Stimulated activated CD8-positive, alpha-beta memory T cell treated with anti-CD3 and anti-CD28 coated beads, Interleukin-7, amount 100 ng/mL, for 1 hour (primary cell): ENCODE measurements around the gene RAX2.
A peak's percentile ranks its signal among the peaks of the same experiment; 100 is the strongest.

Experiments used
- DNase-seq, 2 donors: peaks; one replicate each; pipeline ENCODE4 v3.0.0-alpha.2; 2020; ENCODE audit warnings: low read depth in 2 of 2

Gene RAX2

GRCh38 chr19:3801412-3802096, 29.5 kb upstream of the RAX2 start:
- peak in 1 of 2 donors; percentile 27 for DNase-seq

DNA sequence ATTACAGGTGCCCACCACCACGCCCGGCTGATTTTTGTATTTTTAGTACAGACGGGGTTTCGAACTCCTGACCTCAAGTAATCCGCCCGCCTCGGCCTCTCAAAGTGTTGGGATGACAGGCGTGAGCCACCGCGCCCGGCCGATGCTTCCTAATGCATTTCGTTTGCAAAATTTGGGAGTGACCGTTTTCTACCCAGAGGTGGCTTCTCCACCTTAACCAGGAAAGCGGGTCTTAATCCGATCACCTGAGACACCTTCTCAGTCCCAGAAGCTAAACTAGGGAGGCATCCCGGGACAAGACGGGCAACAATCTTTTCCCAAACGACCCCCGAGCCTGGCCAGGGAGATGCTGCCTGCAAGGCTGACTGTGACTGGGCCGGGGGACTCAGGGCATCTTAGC, 29.0 kb upstream of the RAX2 start:
- DNase-seq = no peak

GRCh38 chr19:3798137-3798536, 26.1 kb upstream of the RAX2 start:
- DNase-seq = no peak

- DNase-seq = no peak
Observed at GRCh38 chr19:3796358-3796757, 24.3 kb upstream of the RAX2 start.

- no peak for DNase-seq
Observed at GRCh38 chr19:3793799-3794198, 21.8 kb upstream of the RAX2 start.

GRCh38 chr19:3792114-3792513, 20.1 kb upstream of the RAX2 start:
- no peak for DNase-seq

GRCh38 chr19:3790941-3791340, 18.9 kb upstream of the RAX2 start:
- no peak for DNase-seq

- DNase-seq = no peak
Observed at GRCh38 chr19:3790209-3790734, 18.2 kb upstream of the RAX2 start.

- DNase-seq = no peak
Observed at GRCh38 chr19:3788996-3789778, 17.2 kb upstream of the RAX2 start.

GRCh38 chr19:3785938-3786824, 14.2 kb upstream of the RAX2 start, which contains the start of gene MATK:
MATK (minus strand) TSS chr19:3786381; CDS start chr19:3785135, 1,246 bp downstream.
- DNase-seq = no peak

GRCh38 chr19:3785451-3785937, 13.5 kb upstream of the RAX2 start:
- DNase-seq = no peak

DNA sequence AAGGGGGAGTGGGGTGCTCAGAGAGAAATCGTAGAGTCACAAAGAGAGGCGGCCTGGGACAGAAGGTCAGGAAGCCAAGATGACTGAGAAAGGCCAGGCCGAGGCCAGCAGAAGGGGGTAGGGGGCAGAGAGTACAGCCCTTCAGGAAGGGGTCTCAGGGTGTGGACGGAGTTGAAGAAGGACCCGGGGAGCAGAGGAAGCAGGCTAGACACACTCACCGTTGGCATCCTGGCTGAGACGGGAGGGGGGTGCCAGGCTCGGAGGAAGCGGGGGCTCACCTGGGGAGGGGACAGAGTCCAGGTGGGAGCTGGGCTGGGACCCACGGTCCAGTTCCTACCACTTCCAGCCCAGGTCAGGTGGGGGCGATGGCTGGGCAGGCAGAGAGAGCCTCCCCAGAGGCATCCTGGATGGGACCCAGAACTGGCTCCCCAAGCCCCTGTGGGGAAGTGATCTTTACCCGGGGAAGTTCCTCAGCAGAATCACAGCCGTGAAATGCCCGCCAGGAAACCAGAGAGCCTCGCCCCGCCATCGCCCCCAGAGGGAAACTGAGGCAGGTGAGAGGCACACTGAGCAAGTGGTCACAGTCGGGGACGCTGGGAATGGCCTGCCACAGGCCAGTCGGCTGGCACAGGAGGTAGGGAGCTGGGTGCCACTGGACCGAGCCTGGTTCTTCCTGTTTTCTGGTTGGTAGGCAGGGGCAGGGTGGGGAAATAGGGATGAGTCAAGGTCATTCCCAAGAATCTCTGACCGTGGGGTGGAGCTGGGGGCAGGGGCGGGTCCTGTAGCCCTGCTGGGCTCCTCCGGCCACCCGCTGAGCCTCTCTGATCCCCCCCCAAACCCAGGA, 12.8 kb upstream of the RAX2 start:
- DNase-seq = no peak

- DNase-seq = no peak
Observed at GRCh38 chr19:3783660-3784584, 11.9 kb upstream of the RAX2 start.

DNA sequence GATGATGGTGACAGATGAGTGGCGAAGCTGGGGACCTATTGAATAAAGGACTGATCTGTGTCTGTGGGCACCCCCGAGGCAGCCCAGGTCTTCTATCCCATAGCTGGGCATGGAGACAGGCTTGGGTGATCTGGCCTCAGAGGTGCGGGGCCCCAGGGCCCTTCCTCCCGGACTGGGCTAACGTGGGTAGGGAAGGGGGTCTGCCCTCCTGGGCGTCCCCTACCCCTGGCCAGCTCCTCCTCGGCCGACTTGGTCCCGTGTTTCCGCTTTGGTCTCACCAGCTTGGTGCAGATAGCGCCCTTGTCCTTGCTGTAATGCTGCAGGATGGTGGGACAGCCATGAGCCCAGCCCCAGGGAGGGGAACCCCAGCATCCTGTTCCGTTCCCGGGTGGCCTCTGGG, 10.9 kb upstream of the RAX2 start:
- DNase-seq = no peak

DNA sequence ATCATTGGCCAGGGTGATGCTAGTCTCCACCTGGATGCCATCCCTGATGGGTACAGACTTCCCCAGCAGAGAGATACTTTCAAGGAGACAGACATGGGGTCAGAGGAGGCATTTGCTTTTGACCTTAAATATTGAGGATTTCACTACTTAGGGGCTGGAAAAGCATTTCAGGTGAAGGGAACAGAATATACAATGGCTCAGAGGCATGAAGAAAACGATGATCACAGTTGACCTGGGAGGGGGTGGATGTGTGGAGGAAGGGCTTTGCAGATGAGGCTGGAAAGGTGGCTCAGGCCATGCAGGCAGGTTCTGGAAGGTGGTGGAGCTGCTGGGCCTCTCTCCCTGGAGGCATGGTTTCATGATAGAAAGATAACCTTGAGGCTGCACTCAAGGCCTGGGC, 10.3 kb upstream of the RAX2 start:
- no peak for DNase-seq

DNA sequence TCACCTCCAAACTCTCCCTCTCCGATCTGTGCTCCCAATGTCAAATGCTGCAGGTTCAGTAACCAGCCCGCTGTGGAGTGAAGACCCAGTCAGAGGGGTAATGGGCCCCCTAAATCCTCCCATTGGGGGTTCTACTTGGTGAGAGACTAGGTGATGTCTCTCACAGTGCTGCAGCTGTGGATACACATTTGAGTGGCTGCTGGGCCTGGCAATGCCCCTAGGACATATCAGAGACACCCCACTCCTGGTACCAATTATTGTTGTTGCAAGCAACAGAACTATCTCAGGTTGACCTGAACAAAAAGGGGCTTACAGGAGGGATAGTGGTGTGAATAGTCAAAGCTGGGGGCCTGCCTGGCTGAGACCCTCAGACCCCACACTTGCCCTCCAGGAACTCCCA, 9.6 kb upstream of the RAX2 start:
- DNase-seq = no peak

- DNase-seq = no peak
Observed at GRCh38 chr19:3780786-3781304, 8.8 kb upstream of the RAX2 start.

DNA sequence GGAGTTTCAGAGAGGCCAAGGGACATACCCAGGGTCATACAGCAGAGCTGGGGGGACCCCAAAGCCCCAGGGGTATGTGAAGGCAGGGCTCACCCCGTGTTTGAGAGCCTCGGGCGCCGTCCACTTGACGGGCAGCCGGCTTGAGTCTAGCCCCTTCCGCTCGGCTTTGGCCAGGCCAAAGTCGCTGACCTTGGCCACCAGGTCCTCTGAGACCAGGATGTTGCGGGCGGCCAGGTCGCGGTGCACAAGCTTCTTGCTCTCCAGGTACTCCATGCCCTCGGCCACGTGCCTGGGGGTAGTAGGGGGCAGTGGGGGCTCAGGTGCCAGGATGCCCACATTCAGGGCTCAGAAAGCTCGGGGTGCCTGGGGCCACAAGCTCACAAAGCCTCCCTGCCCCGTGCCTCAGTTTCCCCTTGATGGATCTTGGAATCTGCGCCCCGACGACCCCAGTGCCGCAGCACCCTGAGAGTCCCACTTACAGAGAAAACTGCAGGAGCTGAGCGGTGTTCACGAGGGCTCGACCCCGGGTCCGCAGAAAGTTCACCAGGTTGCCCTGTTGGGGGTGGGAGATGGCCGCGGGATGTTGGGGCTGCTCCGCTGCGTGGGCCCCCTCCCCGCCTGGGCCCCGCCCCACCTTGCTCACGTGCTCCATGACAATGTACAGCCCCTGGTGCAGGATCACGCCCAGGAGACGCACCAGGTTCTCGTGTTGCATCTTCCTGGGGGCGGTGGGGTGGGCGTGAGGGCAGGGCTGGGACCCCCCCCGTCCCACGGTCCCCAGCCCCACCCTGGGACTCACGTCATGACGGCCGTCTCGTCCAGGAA, 7.1 kb upstream of the RAX2 start:
- DNase-seq = no peak
